T-helper 9 cell (primary cell): ENCODE results near the gene P2RY14.

Source experiments
- DNase-seq: peaks from one replicate; pipeline ENCODE4 v3.0.0-alpha.2; 2020

Gene P2RY14

GRCh38 chr3:151213151-151213550 lies 65.2 kb downstream of the P2RY14 start:
- no peak for DNase-seq

DNA sequence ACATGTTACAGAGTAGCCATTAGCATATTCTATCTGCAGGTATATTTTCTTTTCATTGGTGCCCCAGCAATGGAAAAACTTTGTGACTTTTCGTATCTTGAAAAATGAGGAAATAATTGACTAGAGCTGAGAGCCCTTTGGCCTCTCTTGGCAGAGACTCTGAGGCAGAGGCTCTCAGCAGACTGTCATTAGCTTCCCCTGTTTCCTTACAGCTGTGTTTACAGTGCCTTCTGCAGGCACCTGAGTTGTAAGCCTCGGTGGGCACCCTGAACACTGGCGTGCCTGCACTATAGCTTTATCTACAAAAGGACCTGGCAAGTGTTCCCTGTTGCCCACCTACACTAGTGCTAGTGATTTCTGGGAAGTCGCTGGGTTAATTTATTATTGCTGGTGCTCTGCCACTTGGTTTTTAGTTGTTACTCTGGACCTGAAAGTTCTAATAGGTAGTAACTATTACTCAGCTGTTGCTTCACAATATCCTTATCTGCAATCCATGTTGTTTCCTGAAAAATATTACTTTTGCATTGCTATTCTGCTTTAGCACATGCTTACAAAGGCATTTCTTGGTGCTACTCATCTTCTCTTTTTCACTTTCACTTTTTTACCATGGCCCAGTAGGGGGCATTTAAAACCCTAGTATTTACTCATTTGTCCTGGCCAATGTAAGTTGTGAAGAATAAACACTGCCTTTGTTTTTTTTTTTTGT lies 67.5 kb downstream of the P2RY14 start:
- no peak for DNase-seq

DNA sequence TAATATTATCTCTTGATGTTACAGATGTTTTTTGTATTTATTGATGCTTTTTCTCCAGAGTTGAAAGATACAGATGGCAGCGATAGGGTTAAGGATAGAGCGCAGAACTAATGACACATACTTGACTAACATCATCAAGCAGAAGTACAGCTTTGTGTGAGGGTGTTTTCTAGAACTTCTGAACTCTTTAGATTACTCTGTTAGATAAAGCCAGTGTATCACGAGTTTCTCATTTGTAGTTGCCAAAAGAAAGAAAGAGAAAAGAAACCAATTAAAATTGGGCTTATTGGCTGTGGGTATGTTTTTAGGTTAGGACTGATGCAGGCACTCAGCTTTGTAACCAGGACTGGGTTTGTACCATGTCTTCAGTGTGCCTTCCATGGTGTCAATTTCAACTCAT lies 68.7 kb downstream of the P2RY14 start:
- no peak for DNase-seq

GRCh38 chr3:151206201-151206600 lies 72.1 kb downstream of the P2RY14 start:
- no peak for DNase-seq

GRCh38 chr3:151205482-151205881 lies 72.9 kb downstream of the P2RY14 start:
- DNase-seq, result no peak

DNA sequence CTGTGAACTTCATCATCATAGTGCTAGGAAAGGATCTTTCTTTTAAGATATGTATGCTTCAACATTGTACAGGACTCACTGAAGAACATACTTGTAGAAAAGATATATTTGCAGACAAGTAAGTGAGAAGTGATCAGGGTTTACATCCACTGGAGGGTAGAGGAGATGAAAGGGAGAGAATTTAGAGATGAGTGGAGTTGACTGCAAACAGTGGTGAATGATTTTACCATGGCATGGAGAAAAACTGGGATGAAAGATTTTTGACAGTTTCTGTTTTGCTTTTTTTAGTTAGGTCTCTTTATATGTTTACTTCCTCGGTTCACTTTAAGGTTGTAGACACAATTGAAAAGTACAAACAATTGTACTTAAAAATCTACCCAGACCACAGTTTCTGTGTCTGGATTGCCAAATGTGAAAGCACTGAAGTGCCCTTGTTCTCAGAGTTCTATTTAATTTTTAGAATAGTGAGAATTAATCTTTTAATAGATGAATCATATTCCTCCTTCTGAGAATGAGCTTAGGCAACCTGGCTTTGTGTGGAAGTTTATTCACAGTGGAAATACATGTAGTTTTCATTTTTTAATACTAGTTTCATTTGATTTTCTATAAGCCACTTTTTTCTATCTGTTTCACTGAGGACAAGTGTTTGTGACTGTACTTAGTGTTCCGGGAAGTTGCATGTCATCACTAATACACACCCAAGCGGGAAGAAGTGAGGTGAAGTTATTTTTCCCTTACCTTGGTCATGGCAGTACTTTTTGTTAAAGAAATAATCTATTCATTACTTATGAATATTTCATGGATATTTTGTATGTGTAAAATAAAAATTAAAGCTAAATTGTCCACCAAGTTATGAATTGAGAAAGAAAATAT lies 73.6 kb downstream of the P2RY14 start:
- no peak for DNase-seq

DNA sequence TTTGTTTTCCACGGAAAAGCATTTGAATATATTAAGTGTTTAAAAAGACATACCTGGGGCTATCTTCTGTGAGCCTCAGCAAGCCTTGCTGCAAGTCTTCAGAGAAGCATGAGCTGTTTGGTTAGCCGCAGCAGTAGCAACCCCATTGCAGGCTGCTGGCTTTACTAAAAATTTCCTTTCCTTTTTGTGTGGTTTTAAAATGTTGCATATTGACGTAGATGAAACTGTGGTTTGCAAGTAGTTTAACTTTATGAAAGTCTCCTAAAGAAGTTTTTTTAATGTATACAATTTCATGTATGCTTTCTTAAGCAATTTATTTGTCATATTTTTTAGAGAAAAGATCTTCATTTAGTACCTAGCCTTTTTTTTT lies 75.3 kb downstream of the P2RY14 start, which contains the start of gene GPR171:
Gene GPR171 (minus strand): TSS at position 166 of the 370 bp plus-strand sequence. CDS start 3,830 bp downstream, outside the sequence.
- peak; percentile 43 for DNase-seq

- no peak for DNase-seq
Measured at GRCh38 chr3:151201051-151201730, 77.2 kb downstream of the P2RY14 start.

GRCh38 chr3:151200586-151200985 lies 77.8 kb downstream of the P2RY14 start:
- DNase-seq, result no peak

- no peak for DNase-seq
Measured at GRCh38 chr3:151199554-151200438, 78.5 kb downstream of the P2RY14 start.

GRCh38 chr3:151198849-151199248 lies 79.5 kb downstream of the P2RY14 start:
- DNase-seq, result no peak

DNA sequence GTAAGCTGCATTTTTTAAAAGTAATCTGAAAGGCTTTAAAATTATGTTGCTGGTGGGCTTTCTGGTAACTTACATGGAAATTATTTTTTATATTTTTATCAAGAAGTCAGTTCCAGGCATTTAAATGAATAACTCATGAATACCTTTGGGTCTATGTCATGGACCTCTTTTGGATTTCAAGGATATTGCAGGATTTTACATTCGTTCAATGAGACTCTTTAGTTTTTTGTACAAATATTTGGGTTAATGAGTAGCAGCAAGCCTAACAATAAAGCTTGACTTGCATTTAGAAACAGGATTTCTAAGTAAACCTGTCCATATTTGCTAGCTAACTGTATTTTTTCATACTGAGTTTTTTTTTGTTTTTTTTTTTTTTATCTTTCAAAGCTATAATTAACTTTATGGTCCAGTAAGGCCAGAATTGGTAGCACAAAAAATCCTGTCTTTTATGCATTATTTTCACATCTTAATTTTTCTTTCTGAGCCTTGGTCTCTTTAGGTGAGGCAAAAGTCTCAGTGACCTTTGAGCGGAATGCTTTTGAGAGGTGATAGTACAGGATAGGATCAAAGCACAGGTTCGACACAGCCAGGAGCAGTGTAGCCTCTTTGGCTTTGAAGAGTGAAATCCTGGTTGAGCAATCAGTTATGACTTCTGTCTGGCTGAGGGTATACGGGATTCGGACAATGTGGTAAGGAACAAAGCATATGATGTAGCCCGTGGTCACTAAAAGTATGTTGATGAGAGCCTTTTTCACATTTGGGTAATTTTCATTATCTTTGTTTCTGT lies 80.2 kb downstream of the P2RY14 start:
- DNase-seq, result no peak

- no peak for DNase-seq
Measured at GRCh38 chr3:151197228-151197627, 81.1 kb downstream of the P2RY14 start.

- DNase-seq, result no peak
Measured at GRCh38 chr3:151196434-151196833, 81.9 kb downstream of the P2RY14 start.

GRCh38 chr3:151195826-151196225 lies 82.5 kb downstream of the P2RY14 start:
- DNase-seq, result no peak

- DNase-seq, result no peak
Measured at GRCh38 chr3:151192545-151192944, 85.8 kb downstream of the P2RY14 start.

- no peak for DNase-seq
Measured at GRCh38 chr3:151191095-151191494, 87.2 kb downstream of the P2RY14 start.

- DNase-seq, result no peak
Measured at GRCh38 chr3:151183265-151183671, 95.1 kb downstream of the P2RY14 start.

DNA sequence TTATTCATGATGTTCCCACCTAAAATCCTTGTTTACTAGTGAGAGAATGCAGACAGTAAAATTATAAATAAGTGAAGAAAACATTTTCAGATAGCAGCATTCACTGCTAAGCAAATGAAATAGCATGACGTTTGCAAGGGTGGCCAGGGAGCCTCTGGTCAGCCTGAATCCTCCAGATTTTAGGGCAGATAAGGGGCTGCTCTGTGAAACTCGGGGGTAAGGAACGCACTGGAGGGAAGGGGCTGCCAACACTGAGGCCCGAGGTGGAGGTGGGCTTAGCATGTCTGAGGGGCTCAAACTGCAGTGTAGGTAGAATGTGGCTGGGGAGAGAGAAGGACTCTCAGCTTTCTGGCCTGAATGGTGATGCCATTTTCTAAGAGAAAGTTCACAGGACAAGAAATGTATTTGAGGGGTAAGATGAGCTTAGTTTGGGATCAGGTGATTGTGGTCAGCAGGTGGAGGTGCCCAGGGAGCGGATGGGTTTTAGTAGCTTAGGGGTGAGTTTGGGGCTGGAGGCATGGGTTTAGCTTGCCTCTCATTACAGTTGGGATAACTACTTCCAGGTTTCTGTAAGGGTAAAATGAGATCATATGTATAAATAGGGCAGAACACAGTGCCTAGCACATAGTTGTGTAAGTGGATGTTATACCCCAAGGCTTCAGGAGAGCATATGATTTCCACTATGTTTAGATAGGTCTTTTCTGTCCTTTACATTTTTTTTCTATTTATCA lies 95.8 kb downstream of the P2RY14 start:
- no peak for DNase-seq

GRCh38 chr3:151178208-151178845 lies 100.0 kb downstream of the P2RY14 start:
- DNase-seq, result no peak
